Measurements from ENCODE around the gene ID1. TPM values are rescaled to one million over a fixed set of nuclear protein-coding genes. Genes with fewer than 3 reads are reported as not detected.
"Not testable (repeated sequence)": the region's sequence is repeated elsewhere in the genome, so short reads cannot be mapped to it uniquely, and the experiment has no call there.

The ID1 gene
- total RNA-seq, 1 experiment from 2014 or later = 23.3 TPM

DNA sequence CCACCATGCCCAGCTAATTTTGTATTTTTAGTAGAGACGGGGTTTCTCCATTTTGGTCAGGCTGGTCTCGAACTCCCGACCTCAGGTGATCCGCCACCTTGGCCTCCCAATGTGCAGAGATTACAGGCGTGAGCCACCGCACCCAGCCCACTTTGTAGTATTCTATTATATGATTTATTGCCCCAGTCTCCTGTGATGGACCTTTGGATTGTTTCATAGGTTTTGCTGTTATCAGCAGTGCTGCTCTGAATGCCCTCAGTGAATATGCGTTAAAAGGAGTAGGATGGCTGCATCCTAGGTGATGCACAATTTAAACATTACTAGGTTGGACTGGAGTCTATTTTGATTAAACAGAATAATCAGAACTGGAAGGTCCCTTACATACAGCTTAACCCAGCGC, 10.3 kb downstream of the ID1 start:
- no peak for DNase-seq (ENCODE audit: low read depth, low spot score)
- in situ Hi-C loops (cut with HindIII; ENCODE audit: low pct_unique_long_range_greater_than_20kb, low sequenced_read_pairs) = no loop called here

DNA sequence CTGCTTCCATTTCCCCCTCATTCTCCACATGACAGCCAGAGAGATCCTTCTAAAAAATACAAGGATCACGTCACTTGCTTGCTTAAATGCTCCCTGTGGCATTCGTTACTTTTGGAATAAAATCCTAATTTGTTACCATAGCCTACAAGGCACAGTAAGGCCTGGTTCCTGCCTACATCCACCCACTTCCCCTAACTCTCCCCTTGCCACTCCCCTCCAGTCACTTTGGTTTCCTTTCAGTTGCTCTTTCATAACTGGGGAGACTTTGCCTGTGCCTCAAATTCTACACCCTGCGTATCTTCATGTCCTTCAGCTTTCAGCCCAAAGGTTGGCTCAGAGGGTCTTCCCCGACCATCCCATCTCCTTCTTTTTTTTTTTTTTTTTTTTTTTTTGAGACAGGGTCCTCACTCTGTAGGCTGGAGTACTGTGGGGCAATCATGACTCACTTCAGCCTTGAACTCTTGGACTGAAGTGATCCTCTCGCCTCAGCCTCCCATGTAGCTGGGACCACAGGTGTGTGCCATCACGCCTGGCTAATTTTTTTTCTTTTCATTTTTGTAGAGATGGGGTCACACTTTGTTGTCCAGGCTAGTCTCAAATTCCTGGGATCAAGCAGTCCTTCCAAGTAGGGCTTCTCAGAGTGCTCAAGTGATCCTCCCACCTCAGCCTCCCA, 12.5 kb downstream of the ID1 start:
- in situ Hi-C loops (cut with HindIII; ENCODE audit: low pct_unique_long_range_greater_than_20kb, low sequenced_read_pairs) = no loop called here
- no peak for DNase-seq (ENCODE audit: low read depth, low spot score)

DNA sequence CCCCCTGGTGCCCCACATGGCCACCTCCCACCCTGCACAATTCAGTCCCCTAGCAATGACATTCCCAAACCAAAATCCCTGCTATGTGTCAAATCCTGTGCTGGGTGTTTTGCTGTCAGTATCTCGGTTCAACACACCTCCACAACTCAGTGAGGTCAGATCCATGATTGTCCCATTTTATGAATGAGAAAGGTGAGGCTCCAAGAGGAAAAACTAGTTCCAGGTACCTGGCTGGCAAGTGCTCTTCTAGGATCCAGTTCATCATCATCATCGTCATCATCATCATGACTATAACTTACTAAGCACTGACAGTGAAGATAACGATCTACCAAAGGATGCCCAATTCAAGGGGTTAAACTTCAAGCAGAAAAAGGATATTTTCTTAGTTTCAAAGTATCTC, 15.2 kb downstream of the ID1 start:
- no peak for DNase-seq (ENCODE audit: low read depth, low spot score)
- in situ Hi-C loops (cut with HindIII; ENCODE audit: low pct_unique_long_range_greater_than_20kb, low sequenced_read_pairs) = no loop called here

DNA sequence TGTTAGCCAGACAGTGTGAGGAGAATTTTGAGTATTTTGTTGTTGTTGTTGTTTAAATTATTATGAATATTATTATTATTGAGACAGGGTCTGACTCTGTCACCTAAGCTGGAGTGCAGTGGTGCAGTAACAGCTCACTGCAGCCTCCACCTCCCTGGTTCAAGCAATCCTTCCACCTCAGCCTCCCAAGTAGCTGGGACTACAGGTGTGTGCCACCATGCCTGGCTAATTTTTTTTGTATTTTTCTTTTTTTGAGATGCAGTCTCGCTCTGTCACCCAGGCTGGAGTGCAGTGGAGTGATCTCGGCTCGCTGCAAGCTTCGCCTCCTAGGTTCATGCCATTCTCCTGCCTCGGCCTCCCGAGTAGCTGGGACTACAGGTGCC, 18.0 kb downstream of the ID1 start:
- in situ Hi-C loops (cut with HindIII; ENCODE audit: low pct_unique_long_range_greater_than_20kb, low sequenced_read_pairs); DNase-seq (ENCODE audit: low read depth, low spot score): not testable (repeated sequence)

DNA sequence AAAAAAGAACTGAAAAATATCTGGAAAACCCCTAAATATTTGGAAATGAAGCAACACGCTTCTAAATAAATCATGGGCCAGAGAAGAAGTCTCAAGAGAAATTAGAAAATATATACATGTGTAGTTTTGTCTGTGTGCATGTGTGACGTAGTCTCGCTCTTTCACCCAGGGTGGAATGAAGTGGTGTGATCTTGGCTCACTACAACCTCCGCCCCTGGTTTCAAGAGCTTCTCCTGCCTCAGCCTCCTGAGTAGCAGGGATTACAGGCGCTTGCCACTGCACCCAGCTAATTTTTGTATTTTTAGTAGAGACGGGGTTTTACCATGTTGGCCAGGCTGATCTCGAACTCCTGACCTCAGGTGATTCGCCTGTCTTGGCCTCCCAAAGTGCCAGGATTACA, 21.4 kb downstream of the ID1 start:
- DNase-seq (ENCODE audit: low read depth, low spot score); in situ Hi-C loops (cut with HindIII; ENCODE audit: low pct_unique_long_range_greater_than_20kb, low sequenced_read_pairs): not testable (repeated sequence)

DNA sequence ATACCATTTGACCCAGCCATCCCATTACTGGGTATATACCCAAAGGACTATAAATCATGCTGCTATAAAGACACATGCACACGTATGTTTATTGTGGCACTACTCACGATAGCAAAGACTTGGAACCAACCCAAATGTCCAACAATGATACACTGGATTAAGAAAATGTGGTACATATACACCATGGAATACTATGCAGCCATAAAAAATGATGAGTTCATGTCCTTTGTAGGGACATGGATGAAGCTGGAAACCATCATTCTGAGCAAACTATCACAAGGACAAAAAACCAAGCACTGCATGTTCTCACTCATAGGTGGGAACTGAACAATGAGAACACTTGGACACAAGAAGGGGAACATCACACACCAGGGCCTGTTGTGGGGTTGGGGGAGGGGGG, 23.0 kb downstream of the ID1 start:
- in situ Hi-C loops (cut with HindIII; ENCODE audit: low pct_unique_long_range_greater_than_20kb, low sequenced_read_pairs); DNase-seq (ENCODE audit: low read depth, low spot score): not testable (repeated sequence)

DNA sequence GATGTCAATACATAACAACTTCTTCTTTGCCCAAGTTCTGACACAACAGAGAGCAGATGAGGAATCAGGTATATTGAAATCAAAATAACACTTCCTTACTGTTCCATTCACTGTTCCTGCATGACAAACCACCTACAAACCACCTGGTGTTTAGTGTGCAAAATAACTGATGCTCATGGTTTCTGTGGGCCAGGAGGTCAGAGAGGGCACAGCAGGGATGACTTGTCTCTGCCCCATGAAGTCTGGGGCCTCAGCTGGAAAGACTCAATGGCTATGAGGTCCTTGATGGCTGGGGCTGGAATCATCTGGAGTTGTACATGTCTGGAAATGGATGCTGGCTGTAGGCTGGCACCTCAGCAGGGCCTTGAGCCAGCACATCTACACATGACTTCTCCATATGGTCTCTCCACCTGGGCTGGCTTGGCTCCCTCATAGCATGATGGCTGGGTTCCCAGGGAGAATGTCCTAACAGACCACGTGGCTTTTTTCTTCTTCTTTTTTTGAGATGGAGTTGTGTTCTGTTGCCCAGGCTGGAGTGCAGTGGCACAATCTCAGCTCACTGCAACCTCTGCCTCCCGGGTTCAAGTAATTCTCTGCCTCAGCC, 25.2 kb downstream of the ID1 start:
- in situ Hi-C loops (cut with HindIII; ENCODE audit: low pct_unique_long_range_greater_than_20kb, low sequenced_read_pairs) = no loop called here
- no peak for DNase-seq (ENCODE audit: low read depth, low spot score)

DNA sequence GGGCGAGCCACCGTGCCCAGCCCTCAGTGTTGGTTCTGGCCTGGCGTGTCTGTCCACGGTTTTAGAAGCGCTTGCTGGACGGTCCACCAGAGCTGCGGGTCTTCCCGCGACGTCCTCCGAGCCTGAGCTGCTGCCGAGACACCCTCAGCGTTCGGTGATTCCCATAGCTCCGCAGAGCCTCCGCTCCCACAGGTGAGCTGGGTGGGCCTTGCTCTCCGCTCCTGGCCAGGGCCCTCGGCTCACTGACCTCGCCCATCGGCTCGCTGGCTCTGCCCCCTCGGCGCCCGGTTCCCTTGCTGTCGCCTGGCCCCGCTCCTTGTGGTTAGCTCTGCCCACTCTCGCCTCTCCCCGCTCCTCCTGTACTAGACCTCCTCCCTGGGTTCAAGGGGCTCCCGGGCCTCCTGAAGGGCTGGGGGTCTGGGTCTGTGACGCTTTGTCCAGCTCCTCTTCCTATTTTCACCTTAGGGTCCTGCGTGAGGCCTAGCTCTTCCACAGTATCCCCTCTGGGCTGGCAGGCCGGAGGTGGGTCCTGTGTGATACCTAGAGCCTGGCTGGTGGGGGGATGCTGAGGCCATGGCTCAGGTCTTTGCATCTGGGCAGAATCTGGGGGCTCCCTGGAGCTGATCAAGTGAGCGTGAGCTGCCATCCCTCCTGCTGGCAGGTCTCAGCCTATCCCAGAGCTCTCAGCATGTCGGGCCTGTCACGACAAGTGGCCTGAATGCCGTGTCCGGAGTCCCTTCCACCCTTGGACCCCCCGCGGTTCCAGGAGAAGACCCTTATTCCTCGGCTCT, 27.7 kb downstream of the ID1 start:
- in situ Hi-C loops (cut with HindIII; ENCODE audit: low pct_unique_long_range_greater_than_20kb, low sequenced_read_pairs) = no loop called here

DNA sequence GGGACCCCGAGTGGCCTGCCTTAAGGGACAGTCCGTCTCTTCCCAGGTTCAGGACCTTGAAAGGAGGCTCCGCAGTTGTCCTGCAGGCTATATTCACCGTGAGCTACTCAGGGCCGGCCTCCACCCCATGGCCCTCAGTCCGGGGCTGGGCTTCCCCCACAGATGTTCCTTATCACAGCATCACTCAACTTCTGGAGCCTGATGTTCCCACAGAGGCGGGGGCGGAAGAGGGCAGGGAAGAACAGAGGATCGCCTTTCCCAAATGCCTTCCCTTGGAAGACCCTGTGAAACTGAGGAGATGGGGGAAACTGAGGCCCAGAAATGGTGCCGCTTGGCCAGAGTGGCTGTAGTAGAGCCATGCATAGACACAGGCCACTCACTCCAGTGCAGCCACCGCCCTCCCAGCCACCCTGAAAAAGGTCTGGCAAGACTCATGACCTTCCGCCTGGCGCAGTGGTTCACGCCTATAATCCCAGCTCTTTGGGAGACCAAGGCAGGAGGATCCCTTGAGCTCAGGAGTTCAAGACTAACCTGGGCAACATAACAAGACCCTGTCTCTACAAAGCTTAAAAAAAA, 28.3 kb downstream of the ID1 start:
- DNase-seq (ENCODE audit: low read depth, low spot score) = no peak
- in situ Hi-C loops (cut with HindIII; ENCODE audit: low pct_unique_long_range_greater_than_20kb, low sequenced_read_pairs) = no loop called here

More for the DNA sequence above, 27.7 kb downstream of the ID1 start:
- no peak for DNase-seq (ENCODE audit: low read depth, low spot score)

DNA sequence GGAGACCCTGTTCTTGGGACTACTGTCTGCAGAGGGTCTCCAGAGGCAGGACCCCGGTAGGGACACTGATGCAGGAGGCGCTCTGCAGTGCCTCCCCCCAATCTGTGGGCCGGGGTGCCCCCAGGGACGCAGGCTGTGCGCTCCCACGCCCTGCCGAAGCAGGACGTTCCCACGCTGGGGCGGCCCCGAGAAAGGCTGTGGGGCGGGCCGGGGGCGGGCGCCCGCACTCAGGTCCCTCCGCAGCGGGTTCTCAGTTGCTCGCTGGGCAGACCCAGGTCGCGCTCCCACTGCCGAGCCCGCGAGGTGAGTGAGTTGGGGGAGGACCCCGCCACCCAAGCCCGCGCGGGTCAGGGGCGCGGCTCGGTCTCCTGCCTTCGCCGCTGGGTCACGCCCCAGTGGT, 32.6 kb downstream of the ID1 start, which contains the start of gene COX4I2:
Gene COX4I2, plus strand, starts transcription at position 253 of the 400 bp plus-strand sequence. CDS start 1,106 bp downstream, outside the sequence.
- no peak for DNase-seq (ENCODE audit: low read depth, low spot score)
- in situ Hi-C loops (cut with HindIII; ENCODE audit: low pct_unique_long_range_greater_than_20kb, low sequenced_read_pairs) = no loop called here

DNA sequence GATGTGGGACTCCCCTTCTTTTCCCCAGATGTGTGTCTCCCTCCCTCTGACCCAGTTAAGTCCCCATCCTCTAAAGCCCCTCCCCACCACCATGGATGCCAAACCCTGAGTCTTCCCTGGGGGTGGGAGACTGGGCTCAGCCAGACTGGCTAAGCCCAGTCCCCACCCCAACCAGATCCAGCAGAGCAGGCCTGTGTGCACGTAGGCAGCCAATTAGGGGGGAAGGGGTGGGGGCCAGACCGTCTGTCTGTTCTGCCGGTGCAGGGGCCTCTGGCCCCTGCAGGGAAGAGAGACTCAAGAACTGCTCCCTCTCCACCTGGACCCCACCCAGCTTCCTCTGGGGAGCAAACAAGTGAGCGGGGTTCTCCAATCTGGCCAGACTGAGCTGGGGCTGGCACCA, 33.2 kb downstream of the ID1 start:
- in situ Hi-C loops (cut with HindIII; ENCODE audit: low pct_unique_long_range_greater_than_20kb, low sequenced_read_pairs) = no loop called here
- DNase-seq (ENCODE audit: low read depth, low spot score) = no peak

DNA sequence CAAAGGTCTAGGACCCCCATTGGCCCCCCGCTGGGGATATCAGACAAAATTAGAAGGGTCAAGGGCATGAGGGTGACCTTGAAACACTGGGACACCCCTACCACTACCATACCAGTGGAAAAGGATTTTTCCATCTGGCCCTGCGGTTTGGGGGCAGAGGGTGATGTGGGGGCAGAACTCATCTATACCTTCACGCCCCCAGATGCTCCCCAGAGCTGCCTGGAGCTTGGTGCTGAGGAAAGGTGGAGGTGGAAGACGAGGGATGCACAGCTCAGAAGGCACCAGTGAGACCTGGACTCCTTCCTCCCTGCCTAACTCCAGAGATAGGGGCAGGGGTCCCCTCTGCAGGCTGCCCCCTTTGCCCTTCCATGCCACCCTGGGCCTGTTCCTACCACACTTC, 33.7 kb downstream of the ID1 start:
- in situ Hi-C loops (cut with HindIII; ENCODE audit: low pct_unique_long_range_greater_than_20kb, low sequenced_read_pairs) = no loop called here
- no peak for DNase-seq (ENCODE audit: low read depth, low spot score)

DNA sequence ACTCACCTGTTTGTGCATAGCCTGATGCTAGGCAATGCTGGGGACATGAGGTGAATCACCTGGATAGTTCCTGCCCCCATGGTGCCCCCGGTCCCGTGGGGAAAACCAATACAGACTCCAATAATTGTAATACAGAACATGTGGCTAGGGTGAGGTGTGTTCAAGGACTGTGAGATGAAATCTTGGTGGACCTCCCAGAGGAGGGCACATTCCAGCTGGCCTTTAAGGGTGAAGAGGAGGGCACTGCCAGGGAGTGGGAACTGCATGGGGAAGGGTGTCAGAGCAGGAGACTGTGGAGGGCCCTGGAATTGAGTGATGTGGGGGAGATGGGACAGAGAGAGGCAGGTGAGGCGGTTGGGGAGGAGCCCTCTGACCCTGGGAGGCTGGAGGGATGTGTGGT, 35.2 kb downstream of the ID1 start:
- in situ Hi-C loops (cut with HindIII; ENCODE audit: low pct_unique_long_range_greater_than_20kb, low sequenced_read_pairs) = no loop called here
- DNase-seq (ENCODE audit: low read depth, low spot score) = no peak

DNA sequence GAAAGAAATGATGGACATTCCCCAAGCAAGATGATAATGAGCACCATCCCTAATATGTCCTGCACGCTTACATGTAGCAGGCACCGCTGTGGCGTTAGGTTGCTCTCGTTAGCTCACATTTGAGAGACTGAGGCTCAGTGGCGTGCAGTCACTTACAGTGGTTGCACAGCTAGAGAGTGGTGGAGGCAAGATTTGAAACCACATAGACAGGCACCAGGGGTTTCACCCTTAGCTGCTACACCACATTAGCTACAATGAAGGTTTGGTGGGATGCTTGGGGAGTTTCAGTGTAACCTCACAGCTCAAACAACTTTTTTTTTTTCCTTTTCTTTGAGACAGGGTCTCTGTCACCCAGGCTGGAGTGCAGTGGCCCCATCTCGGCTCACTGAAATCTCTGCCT, 36.3 kb downstream of the ID1 start:
- DNase-seq (ENCODE audit: low read depth, low spot score) = no peak
- in situ Hi-C loops (cut with HindIII; ENCODE audit: low pct_unique_long_range_greater_than_20kb, low sequenced_read_pairs) = no loop called here

DNA sequence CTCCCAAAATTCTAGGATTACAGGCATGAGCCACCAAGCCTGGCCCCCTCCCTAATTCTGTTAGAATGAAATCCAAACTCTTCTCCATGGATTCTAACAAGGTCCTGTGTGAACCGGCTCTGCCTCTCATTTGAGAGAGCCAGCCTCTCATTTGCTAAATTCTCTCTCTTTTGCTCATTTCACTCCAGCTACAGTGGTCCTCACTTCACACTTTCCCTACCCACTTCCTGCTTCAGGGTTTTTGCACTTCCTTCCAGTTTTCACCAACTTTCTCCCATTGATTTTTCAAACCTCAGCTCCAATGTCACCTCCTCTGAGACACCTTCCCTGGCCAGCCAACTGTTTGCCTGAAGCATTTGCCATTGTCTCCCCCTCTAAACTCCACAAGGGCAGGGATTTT, 37.7 kb downstream of the ID1 start:
- DNase-seq (ENCODE audit: low read depth, low spot score) = no peak
- in situ Hi-C loops (cut with HindIII; ENCODE audit: low pct_unique_long_range_greater_than_20kb, low sequenced_read_pairs) = no loop called here

DNA sequence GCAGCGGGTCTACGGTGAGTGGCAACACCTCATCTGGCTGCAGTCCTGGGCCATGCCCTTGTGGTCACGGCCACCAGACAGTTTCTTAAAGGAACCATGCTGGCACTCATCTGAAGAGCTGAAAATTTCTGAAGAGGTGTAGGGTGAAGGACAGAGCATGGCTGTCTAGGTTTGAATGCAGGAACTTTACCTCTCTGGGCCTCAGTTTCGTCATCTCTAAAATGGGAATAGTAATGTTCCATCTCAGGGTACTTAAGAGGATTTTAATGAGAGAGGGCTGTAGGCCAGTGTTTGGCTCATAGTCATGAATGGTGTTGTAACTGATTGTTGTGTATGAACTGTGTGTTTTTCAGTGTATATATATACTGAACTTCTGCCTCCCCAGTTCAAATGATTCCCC, 38.4 kb downstream of the ID1 start:
- no peak for DNase-seq (ENCODE audit: low read depth, low spot score)
- in situ Hi-C loops (cut with HindIII; ENCODE audit: low pct_unique_long_range_greater_than_20kb, low sequenced_read_pairs) = no loop called here

DNA sequence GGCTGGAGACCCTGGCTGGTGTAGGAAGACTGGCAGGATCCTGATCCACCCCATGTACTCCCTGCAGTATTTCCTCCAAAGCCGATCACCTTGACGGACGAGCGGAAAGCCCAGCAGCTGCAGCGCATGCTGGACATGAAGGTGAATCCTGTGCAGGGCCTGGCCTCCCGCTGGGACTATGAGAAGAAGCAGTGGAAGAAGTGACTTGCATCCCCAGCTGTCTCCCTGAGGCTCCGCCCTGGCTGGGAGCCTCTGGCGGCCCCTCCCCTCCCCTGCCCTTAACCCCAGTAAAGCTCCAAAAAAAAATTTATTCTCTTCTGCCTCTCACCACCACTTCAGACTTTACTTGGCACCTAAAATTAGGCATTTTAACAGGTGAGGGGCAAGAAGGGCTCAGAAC, 39.6 kb downstream of the ID1 start:
- DNase-seq (ENCODE audit: low read depth, low spot score) = no peak
- in situ Hi-C loops (cut with HindIII; ENCODE audit: low pct_unique_long_range_greater_than_20kb, low sequenced_read_pairs) = no loop called here

DNA sequence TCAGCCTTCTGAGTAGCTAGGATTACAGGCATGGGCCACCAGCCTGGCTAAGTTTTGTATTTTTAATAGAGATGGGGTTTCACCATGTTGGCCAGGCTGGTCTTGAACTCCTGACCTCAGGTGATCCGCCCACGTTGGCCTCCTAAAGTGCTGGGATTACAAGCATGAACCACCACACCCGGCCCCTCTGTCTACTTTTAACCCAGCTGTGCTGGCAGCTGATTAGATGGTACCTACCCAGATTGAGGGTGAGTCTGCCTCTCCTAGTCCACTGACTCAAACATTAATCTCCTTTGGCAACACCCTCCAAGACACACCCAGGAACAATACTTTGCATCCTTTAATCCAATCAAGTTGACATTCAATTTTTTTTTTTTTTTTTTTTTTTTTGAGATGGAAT, 43.0 kb downstream of the ID1 start:
- in situ Hi-C loops (cut with HindIII; ENCODE audit: low pct_unique_long_range_greater_than_20kb, low sequenced_read_pairs); DNase-seq (ENCODE audit: low read depth, low spot score): not testable (repeated sequence)
